Tibial artery (tissue), 4 donors: Measurements from ENCODE around the gene SIGLEC15.

Source experiments
- DNase-seq, 2 donors: peaks; one replicate each; pipeline ENCODE4 v3.0.0-alpha.2; 2019
- H3K27ac ChIP-seq, 2 donors: fragments of 200-600 bp; sonication (generic) in 1 of 2; 1 replicate in 1 of 2; 2 replicates in 1 of 2; pipeline ENCODE4 v1.5.1; 2018 to 2019; ENCODE audit warnings: mild to moderate bottlenecking in 1 of 2
- H3K27me3 ChIP-seq, 2 donors: fragments of 200-600 bp; sonication (generic) in 1 of 2; one replicate each; pipeline versions ENCODE4 v1.5.1 to v1.6.0; 2016 to 2019
- H3K36me3 ChIP-seq, 3 donors: fragments of 200-600 bp; sonication (generic) in 2 of 3; one replicate each; pipeline ENCODE4 v1.5.1; 2016 to 2019; ENCODE audit warnings: mild to moderate bottlenecking in 2 of 3
- H3K4me1 ChIP-seq, 4 donors: fragments of 200-600 bp; sonication (generic) in 2 of 4; 1 replicate in 3 of 4; 2 replicates in 1 of 4; pipeline ENCODE4 v1.5.1; 2016 to 2019
- H3K4me3 ChIP-seq, 2 donors: fragments of 200-600 bp; sonication (generic) in 1 of 2; 1 replicate in 1 of 2; 2 replicates in 1 of 2; pipeline ENCODE4 v1.5.1; 2018 to 2019; ENCODE audit warnings: mild to moderate bottlenecking in 2 of 2
- H3K9me3 ChIP-seq, 3 donors: fragments of 200-600 bp; sonication (generic) in 1 of 3; one replicate each; pipeline ENCODE4 v1.5.1; 2016 to 2019
- CTCF ChIP-seq, 2 experiments: fragments of 200-600 bp in 1 of 2; fragments of 450-650 bp in 1 of 2; IDR thresholded peaks; one replicate each; pipeline ENCODE4 v1.5.1; 2017 to 2019; ENCODE audit warnings: antibody characterized with exemption in 2 of 2, mild to moderate bottlenecking in 1 of 2, moderate library complexity in 1 of 2
- intact Hi-C: fragments of 100-400 bp; cut with DNase I; formaldehyde crosslinking; loops from one replicate; pipeline ENCODE4 v1.15.0; 2023; ENCODE audit warnings: low total_unique reads

SIGLEC15 gene

GRCh38 chr18:45792506-45793263, 32.8 kb upstream of the SIGLEC15 start:
- Histone ChIP-seq H3K4me3 (no peak overlapping the region), H3K27ac (no peak overlapping the region), H3K36me3 (no peaks in the 10 kb centered on the region), H3K9me3 (no peaks in the 10 kb centered on the region), H3K4me1 (no peaks in the 10 kb centered on the region), H3K27me3 (no peaks in the 10 kb centered on the region)
- no peak for TF ChIP-seq CTCF (IDR thresholded peaks at IDR 0.05)
- no peak for DNase-seq
- intact Hi-C loops, result no loop called here

- no peak overlapping the region for H3K4me3 ChIP-seq
- H3K27me3 ChIP-seq, result no peaks in the 10 kb centered on the region
- no peak for DNase-seq
- intact Hi-C loops, result no loop called here
- TF ChIP-seq CTCF (IDR thresholded peaks at IDR 0.05), result no peak
- no peaks in the 10 kb centered on the region for H3K4me1 ChIP-seq
- no peaks in the 10 kb centered on the region for H3K36me3 ChIP-seq
- no peak overlapping the region for H3K27ac ChIP-seq
- H3K9me3 ChIP-seq, result no peaks in the 10 kb centered on the region
These were observed 32.1 kb upstream of the SIGLEC15 start for GRCh38 chr18:45793264-45793965.

- Histone ChIP-seq H3K4me1 (peaks cover 0 to 22% (median 14%) of the 10 kb centered on the region in 4 donors), H3K36me3 (no peaks in the 10 kb centered on the region), H3K27me3 (no peaks in the 10 kb centered on the region), H3K9me3 (no peaks in the 10 kb centered on the region), H3K27ac (no peak overlapping the region), H3K4me3 (no peak overlapping the region)
- intact Hi-C loops, result no loop called here
- no peak for DNase-seq
- TF ChIP-seq CTCF (IDR thresholded peaks at IDR 0.05), result no peak
These were observed 24.0 kb upstream of the SIGLEC15 start for GRCh38 chr18:45801416-45802004.

- DNase-seq, result no peak
- intact Hi-C loops, result no loop called here
- no peak for TF ChIP-seq CTCF (IDR thresholded peaks at IDR 0.05)
- Histone ChIP-seq H3K36me3 (no peaks in the 10 kb centered on the region), H3K4me3 (no peak overlapping the region), H3K27ac (peak overlapping the region; percentile 29 to 30), H3K27me3 (no peaks in the 10 kb centered on the region), H3K4me1 (peaks cover 0 to 25% (median 14%) of the 10 kb centered on the region in 4 donors), H3K9me3 (no peaks in the 10 kb centered on the region)
These were observed 22.5 kb upstream of the SIGLEC15 start for GRCh38 chr18:45802814-45803492.

- no peak for DNase-seq
- no peaks in the 10 kb centered on the region for H3K27me3 ChIP-seq
- no peak overlapping the region for H3K4me3 ChIP-seq
- TF ChIP-seq CTCF (IDR thresholded peaks at IDR 0.05), result no peak
- no peaks in the 10 kb centered on the region for H3K36me3 ChIP-seq
- H3K27ac ChIP-seq, result no peak overlapping the region
- intact Hi-C loops, result no loop called here
- peaks cover 0 to 25% (median 14%) of the 10 kb centered on the region in 4 donors for H3K4me1 ChIP-seq
- no peaks in the 10 kb centered on the region for H3K9me3 ChIP-seq
These were observed 19.9 kb upstream of the SIGLEC15 start for GRCh38 chr18:45805551-45805950.
